ENCODE data around the gene GDPD3.
"Not testable (repeated sequence)": the region's sequence is repeated elsewhere in the genome, so short reads cannot be mapped to it uniquely, and the experiment has no call there.

The GDPD3 gene

GRCh38 chr16:30116291-30117207 lies 3.2 kb upstream of the GDPD3 start:
- no peak overlapping the region for H3K4me3 ChIP-seq (ENCODE audit: low read depth, low read length)
- TF ChIP-seq CTCF (IDR thresholded peaks at IDR 0.05; ENCODE audit: borderline replicate concordance, insufficient read depth, low read depth, low read length): no peak

DNA sequence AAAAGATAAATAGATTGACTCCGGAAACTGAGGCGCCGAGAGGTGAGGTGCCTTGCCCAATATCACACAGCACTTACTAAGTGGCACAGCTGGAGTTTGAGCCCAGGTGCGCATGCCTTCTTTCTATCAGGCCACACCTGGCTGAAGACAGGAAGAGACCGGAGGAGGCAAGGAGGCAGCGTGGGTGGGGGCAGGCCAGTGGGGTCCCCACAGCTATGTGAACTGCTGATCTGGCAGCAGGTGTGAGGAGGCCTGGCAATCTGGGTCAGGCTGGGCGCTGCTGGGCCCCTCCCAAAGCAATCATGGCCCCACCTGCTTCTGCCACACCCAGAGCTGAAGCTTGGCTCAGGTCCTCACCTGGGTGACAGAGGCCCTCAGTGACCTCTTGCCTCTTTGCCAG lies 1.9 kb upstream of the GDPD3 start:
- H3K4me3 ChIP-seq (ENCODE audit: low read depth, low read length): no peak overlapping the region
- TF ChIP-seq CTCF (IDR thresholded peaks at IDR 0.05; ENCODE audit: borderline replicate concordance, insufficient read depth, low read depth, low read length): no peak

GRCh38 chr16:30114833-30115232 lies 1.5 kb upstream of the GDPD3 start:
- H3K4me3 ChIP-seq (ENCODE audit: low read depth, low read length): not testable (repeated sequence)

DNA sequence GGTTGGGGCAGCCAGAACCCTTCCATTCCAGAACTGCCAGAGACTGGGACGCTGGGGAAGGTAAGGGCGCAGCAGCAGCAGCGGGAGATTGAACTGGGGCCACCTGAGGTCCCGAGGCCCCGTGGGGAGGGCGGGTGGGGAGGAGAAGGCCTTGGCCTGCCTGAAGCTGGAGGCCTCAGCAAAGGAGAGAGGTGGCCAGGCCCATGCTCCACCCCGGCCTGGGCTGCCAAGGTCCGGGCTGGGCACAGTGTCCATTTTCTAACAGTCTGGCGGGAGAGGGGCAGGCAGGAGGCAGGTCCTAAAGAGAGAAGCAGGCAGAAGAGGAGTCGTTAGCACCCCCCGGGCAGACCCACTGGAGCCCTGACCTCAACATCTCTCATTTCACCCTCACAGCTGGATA lies 1.1 kb upstream of the GDPD3 start:
- TF ChIP-seq CTCF (IDR thresholded peaks at IDR 0.05; ENCODE audit: borderline replicate concordance, insufficient read depth, low read depth, low read length): no peak
- no peak overlapping the region for H3K4me3 ChIP-seq (ENCODE audit: low read depth, low read length)

DNA sequence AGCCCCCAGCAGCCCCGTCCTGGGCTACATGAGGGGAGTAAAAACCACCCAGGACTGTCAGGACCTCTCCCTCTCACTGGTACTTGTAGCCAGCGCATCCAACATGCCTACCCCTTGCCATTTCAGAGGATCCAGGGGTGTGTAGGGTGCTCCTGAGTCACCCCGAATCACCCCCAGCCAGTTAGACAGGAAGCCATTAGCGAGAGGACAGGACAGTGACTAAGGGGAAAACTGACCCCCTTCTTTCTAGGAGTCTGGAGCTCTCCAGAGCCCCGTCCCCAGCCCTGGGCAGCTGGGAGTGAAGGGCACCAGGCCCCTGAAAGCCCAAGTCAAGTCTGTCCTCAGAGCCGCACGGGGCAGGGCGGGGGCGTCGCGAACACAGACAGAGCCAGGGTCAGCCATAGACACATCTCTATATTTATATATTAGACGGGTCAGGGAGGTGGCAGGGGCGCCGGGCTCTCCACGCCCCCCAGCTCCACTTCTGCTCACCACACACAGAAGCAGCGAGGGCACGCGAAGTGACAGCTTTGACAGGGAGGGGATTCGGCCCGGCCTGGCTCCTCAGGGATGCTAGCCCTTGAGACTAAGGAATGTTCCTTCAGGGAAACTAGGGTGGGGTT lies 485 bp upstream of the GDPD3 start:
- no peak overlapping the region for H3K4me3 ChIP-seq (ENCODE audit: low read depth, low read length)

DNA sequence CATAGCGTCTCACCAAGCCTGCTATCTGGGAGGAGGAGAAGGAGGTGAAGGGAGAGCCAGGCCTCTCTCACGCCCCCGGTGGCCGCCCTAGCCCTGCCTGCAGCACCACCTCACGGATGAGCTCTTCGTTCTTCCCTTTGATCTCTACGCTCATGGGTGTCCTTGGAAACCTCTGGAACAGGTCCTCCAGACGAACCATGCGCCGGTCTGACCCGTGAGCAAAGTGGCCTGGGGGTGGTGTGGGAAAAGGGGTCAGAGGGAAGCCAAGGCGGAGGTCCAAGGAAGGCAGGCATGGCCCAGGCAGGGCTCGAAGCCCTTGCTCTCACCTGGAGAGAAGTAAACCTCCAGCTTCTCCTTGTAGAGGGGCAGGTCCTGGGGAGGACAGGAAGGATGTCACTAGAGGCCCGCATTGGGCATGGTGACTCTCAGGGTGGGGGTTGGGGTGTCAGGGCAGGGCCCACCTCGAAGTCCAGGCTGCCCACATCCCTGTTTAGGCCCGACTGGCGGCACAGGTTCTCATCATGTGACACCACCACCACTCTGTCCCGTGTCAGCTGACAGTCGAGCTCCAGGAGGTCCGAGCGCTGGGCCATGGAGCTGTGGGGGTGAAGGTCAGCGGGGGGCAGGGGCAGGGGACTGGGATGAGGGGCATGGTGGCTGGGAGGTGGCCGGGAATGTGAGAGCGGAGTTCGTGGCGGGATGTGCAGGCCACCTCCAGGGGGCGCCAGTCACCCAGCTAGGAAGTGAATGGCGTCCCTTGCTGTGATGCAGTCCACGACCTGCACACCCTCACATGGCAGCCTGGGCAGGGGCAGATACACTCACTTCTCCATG lies 923 bp downstream of the GDPD3 start:
- no peak overlapping the region for H3K4me3 ChIP-seq (ENCODE audit: low read depth, low read length)
- peak; percentile 94 for TF ChIP-seq CTCF (IDR thresholded peaks at IDR 0.05; ENCODE audit: borderline replicate concordance, insufficient read depth, low read depth, low read length)

More for the DNA sequence above, 485 bp upstream of the GDPD3 start:
- TF ChIP-seq CTCF (IDR thresholded peaks at IDR 0.05; ENCODE audit: borderline replicate concordance, insufficient read depth, low read depth, low read length): no peak

GRCh38 chr16:30110661-30111060 lies 2.7 kb downstream of the GDPD3 start:
- H3K4me3 ChIP-seq (ENCODE audit: low read depth, low read length): no peak overlapping the region
- TF ChIP-seq CTCF (IDR thresholded peaks at IDR 0.05; ENCODE audit: borderline replicate concordance, insufficient read depth, low read depth, low read length): no peak

Data from GM12875 (cell line).